MCF 10A (cell line): ENCODE measurements around the gene MYL5. TPM values are rescaled to one million over a fixed set of nuclear protein-coding genes. Genes with fewer than 3 reads are reported as not detected.

Source experiments
- BruUV-seq: library from RNA; stranded (reverse); fragments of 400-500 nt; replicated peaks from 2 replicates; lab custom pipeline; 2021; lab: Mats Ljungman, UMichigan
- CTCF ChIA-PET: fragments of 300-600 bp; sonication (Branson Sonifier 250); formaldehyde crosslinking; extraction: SDS; loops from one replicate; lab custom pipeline; 2021; ENCODE audit warnings: antibody characterized with exemption, inconsistent platforms; lab: Yijun Ruan, JAX
- POLR2A ChIA-PET: fragments of 300-600, 350-650 bp; sonication (Branson Sonifier 250); formaldehyde crosslinking; extraction: SDS; loops from one replicate; lab custom pipeline; 2020; ENCODE audit warnings: antibody characterized with exemption, inconsistent platforms; lab: Yijun Ruan, JAX
- DNase-seq: peaks from one replicate; pipeline ENCODE4 v3.0.0-alpha.2; 2018; ENCODE audit not compliant: unreplicated experiment
- H3K27ac Mint-ChIP-seq: one replicate; pipeline ENCODE4 v1.8.0; 2022; ENCODE audit warnings: mild to moderate bottlenecking, low read depth, mixed read lengths; ENCODE audit not compliant: unreplicated experiment
- H3K27me3 Mint-ChIP-seq: one replicate; pipeline ENCODE4 v1.8.0; 2022; ENCODE audit warnings: mixed read lengths; ENCODE audit not compliant: insufficient read depth, unreplicated experiment
- H3K36me3 Mint-ChIP-seq: one replicate; pipeline ENCODE4 v1.8.0; 2022; ENCODE audit warnings: mild to moderate bottlenecking, moderate library complexity, mixed read lengths; ENCODE audit not compliant: insufficient read depth, unreplicated experiment
- H3K4me1 Mint-ChIP-seq: one replicate; pipeline ENCODE4 v1.8.0; 2022; ENCODE audit warnings: mixed read lengths; ENCODE audit not compliant: insufficient read depth, unreplicated experiment
- H3K4me3 Mint-ChIP-seq: one replicate; pipeline ENCODE4 v1.8.0; 2022; ENCODE audit warnings: mild to moderate bottlenecking, moderate library complexity, mixed read lengths; ENCODE audit not compliant: unreplicated experiment
- H3K9me3 Mint-ChIP-seq: one replicate; pipeline ENCODE4 v1.8.0; 2022; ENCODE audit warnings: mixed read lengths; ENCODE audit not compliant: unreplicated experiment
- intact Hi-C: fragments of 100-400 bp; cut with micrococcal nuclease; formaldehyde crosslinking; loops from 2 replicates; pipeline ENCODE4 v1.14.1; 2022
- total RNA-seq: library from RNA; stranded (reverse); gene quantifications from 2 replicates; pipeline ENCODE4 v1.2.3, GENCODE V29; 2022
- TF ChIP-seq, protein P1 (sequence below): fragments of 200-600 bp; IDR thresholded peaks from one replicate; pipeline ENCODE4 v1.8.0; 2022; ENCODE audit warnings: antibody characterized with exemption, mild to moderate bottlenecking; ENCODE audit not compliant: unreplicated experiment

MYL5 gene
- total RNA-seq, 1 experiment from 2014 or later = 32.9 TPM

DNA sequence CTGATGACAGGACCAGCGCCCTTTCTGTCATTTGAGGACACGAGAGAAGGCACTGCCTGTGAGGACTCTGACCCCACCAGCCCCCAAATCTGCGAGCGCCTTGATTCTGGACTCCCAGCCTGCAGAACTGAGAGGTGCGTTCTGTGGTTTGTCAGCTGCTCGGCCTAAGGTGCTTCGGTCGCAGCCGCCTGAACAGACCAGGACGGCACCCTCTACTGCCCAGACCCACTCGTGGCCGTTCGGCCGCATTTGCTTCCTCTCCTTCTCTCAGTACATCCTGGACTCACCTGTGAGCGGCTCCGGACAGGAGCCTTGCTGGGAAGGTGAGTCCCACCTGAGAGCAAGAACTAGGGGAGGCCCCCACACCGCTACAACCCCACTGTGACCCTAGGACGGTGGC, 39.7 kb downstream of the MYL5 start:
- H3K27ac Mint-ChIP-seq = no peak overlapping the region
- ChIA-PET POLR2A (no interaction called here), CTCF (interaction anchor here (0.6 kb wide), 1 partner anchor 1031 kb away, joined by 5 read pairs; no protein-coding TSS in a partner anchor)
- BruUV-seq = no TSS peak
- no peak overlapping the region for H3K4me3 Mint-ChIP-seq
- H3K9me3 Mint-ChIP-seq = no peaks in the 10 kb centered on the region
- H3K27me3 Mint-ChIP-seq = no peaks in the 10 kb centered on the region
- TF ChIP-seq, protein P1, sequence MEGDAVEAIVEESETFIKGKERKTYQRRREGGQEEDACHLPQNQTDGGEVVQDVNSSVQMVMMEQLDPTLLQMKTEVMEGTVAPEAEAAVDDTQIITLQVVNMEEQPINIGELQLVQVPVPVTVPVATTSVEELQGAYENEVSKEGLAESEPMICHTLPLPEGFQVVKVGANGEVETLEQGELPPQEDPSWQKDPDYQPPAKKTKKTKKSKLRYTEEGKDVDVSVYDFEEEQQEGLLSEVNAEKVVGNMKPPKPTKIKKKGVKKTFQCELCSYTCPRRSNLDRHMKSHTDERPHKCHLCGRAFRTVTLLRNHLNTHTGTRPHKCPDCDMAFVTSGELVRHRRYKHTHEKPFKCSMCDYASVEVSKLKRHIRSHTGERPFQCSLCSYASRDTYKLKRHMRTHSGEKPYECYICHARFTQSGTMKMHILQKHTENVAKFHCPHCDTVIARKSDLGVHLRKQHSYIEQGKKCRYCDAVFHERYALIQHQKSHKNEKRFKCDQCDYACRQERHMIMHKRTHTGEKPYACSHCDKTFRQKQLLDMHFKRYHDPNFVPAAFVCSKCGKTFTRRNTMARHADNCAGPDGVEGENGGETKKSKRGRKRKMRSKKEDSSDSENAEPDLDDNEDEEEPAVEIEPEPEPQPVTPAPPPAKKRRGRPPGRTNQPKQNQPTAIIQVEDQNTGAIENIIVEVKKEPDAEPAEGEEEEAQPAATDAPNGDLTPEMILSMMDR = no peak
- no peak for DNase-seq
- peaks cover 13% of the 10 kb centered on the region for H3K36me3 Mint-ChIP-seq
- peaks cover 15% of the 10 kb centered on the region for H3K4me1 Mint-ChIP-seq
- intact Hi-C loops = no loop called here

DNA sequence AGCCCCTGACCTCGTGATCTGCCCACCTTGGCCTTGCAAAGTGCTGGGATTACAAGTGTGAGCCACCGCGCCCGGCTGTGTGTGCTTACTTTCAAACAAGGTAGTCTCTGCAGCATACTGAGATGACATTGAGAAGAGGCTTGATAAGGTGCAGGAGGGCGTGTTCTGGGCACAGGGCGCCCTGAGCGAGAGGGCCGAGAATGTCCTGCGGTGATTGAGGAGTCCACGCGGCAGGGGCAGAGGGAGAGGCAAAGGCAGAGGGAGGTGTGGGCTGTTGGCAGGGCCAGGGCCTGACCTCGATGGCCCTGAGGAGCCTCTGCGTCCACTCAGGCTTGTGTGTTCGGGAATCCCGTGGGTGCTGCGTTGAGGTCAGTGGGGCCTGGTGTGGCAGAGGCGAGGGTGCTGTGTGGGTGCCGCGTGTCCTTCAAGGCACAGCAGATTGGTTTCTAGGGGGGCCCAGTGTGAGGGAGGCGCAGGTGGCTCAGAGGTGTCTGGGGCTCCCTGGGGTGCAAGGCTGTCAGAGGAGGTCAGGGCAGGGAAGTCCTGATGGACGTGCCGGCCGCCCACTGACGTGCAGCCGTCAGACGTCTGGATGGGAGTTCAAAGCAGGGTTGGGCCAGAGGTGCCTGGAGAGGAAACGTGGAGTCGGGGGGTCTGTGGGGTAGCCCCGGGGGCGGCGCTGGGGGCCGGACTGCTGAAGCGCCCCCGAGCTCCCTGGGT, 43.4 kb downstream of the MYL5 start:
- no peak overlapping the region for H3K4me3 Mint-ChIP-seq
- no peak for DNase-seq
- H3K4me1 Mint-ChIP-seq = peaks cover 30% of the 10 kb centered on the region
- ChIA-PET CTCF (no interaction called here), POLR2A (no interaction called here)
- H3K9me3 Mint-ChIP-seq = no peaks in the 10 kb centered on the region
- no peaks in the 10 kb centered on the region for H3K27me3 Mint-ChIP-seq
- H3K36me3 Mint-ChIP-seq = peaks cover 8% of the 10 kb centered on the region
- TF ChIP-seq, protein P1 = no peak
- intact Hi-C loops = no loop called here
- H3K27ac Mint-ChIP-seq = peak overlapping the region; percentile 78
- no TSS peak for BruUV-seq

DNA sequence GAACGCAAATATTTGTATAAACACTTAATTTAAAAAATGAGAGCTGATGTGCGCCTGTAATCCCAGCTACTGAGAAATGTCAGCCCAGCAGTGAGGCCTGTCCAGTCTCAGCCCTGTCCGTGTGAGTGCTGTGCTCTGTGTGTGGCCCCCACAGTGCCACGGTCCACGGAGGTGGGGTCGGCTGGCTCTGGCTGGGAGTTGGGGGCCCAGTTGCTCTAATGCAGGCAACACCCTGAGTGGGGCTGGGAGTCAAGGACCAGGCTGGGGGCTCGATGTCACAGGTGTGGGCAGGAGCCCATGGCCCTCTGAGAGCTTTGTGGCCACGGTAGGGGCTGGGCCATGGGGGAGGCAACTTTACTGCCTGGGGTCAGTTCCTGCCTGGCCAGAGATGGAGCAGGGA, 44.1 kb downstream of the MYL5 start:
- H3K27me3 Mint-ChIP-seq = no peaks in the 10 kb centered on the region
- no peaks in the 10 kb centered on the region for H3K9me3 Mint-ChIP-seq
- H3K4me3 Mint-ChIP-seq = no peak overlapping the region
- intact Hi-C loops = no loop called here
- H3K4me1 Mint-ChIP-seq = peaks cover 36% of the 10 kb centered on the region
- ChIA-PET POLR2A (no interaction called here), CTCF (interaction anchor here (1.6 kb wide), 1 partner anchor 24 kb away, joined by 6 read pairs; no protein-coding TSS in a partner anchor)
- TF ChIP-seq, protein P1 = no peak
- peaks cover 15% of the 10 kb centered on the region for H3K36me3 Mint-ChIP-seq
- DNase-seq = no peak
- H3K27ac Mint-ChIP-seq = peak overlapping the region; percentile 78
- no TSS peak for BruUV-seq

DNA sequence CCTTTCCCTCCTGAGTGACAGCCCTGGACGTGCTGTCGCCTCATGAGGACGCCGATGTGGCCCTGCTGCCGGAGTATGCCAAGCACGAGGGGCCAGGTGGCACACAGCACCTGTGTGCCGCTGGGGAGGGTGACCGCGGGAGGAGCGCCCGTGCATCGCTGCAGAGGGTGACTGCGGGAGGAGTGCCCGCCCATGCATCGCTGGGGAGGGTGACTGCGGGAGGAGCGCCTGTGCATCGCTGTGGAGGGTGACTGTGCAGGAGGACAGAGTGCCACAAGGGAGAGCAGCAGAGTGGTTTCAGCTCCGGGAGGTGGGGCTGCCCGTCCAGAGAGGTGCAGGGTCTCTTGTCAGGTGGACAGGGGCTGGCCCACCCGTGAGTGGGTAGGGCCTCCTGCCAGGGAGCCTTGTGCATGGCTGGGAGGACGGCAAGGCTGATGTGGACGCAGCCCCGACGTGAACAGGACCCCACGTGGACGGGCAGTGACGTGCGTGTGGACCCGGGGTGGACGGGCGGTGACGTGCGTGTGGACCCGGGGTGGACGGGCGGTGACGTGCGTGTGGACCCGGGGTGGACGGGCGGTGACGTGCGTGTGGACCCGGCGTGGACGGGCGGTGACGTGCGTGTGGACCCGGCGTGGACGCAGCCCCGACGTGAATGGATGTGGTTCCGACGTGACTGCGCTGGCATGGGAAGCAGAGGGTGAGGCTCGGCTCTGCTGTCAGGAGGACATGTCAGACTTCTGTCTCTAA, 45.9 kb downstream of the MYL5 start:
- intact Hi-C loops = no loop called here
- H3K9me3 Mint-ChIP-seq = no peaks in the 10 kb centered on the region
- H3K4me3 Mint-ChIP-seq = no peak overlapping the region
- ChIA-PET POLR2A (no interaction called here), CTCF (interaction anchor here (1.6 kb wide), 1 partner anchor 22 kb away, joined by 6 read pairs; no protein-coding TSS in a partner anchor)
- no peaks in the 10 kb centered on the region for H3K27me3 Mint-ChIP-seq
- H3K27ac Mint-ChIP-seq = no peak overlapping the region
- TF ChIP-seq, protein P1 = no peak
- peaks cover 36% of the 10 kb centered on the region for H3K4me1 Mint-ChIP-seq
- BruUV-seq = no TSS peak
- peaks cover 16% of the 10 kb centered on the region for H3K36me3 Mint-ChIP-seq
- no peak for DNase-seq
